Hepatic stellate cell (primary cell): ENCODE data around the gene ZSCAN10.

ENCODE experiments used
- DNase-seq: peaks from one replicate; pipeline ENCODE4 v3.0.0; 2011; ENCODE audit warnings: low spot score

ZSCAN10 gene

DNA sequence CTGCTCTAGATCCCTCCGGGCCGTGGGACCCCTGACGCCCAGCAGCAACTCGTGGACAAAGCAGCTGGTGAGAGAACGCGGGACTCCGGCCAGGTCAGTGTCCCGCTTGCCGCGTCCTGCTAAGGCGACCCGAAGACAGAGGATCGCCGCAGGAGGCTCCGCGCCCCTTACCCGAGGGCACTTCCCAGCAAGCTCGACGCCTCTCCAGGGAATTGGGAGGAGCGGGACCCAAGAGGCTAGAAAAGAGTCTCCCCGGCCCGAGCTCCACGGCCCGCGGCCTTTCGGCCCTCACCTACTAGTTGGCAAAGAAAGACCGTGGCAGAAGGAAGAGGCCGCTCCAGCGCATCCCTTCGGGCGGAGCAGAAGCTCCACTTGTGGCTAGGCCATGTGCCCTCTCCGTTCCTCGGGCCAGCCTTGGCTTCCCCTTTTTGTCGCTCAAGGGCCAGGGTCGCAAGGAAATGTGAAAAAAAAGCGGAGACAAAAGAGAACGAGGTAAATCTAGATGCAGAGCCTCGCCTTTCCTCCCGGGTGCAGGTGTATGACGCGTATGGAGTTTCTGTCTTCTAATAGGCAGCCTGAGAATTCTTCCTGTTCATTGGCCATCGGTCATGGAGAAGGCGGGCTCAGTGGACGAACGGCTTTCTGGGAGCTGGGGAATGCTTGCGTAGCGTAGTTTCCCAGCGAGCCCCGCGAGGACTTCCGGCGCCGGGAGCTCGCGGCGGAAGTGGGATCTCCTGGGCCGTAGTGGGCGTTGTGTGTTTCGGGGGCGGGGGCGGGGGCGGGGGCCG lies 35.4 kb upstream of the ZSCAN10 start, which contains the start of gene ZNF213:
ZNF213 (plus strand) TSS at position 692 of the 788 bp plus-strand sequence. CDS start 2,252 bp downstream, outside the sequence.
- peak; percentile 98 for DNase-seq

DNA sequence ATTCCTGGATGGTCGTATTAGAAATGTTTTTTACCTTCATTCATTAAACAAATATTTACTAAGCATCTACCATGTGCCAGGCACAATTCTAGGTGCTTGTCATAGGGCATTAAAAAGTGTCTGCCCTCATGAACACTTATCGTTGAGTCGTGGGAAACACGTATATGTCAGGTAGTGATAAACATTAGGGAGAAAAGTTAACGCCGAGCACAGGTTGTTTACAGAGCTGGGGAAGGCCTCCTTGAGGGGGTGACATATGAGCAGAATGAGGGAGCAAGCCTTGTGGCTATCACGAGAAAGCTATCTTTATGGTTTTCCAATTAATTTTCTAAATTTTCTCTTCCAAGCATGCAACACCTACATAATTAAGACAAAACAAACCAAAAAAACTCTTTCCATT lies 34.8 kb upstream of the ZSCAN10 start:
- no peak for DNase-seq

DNA sequence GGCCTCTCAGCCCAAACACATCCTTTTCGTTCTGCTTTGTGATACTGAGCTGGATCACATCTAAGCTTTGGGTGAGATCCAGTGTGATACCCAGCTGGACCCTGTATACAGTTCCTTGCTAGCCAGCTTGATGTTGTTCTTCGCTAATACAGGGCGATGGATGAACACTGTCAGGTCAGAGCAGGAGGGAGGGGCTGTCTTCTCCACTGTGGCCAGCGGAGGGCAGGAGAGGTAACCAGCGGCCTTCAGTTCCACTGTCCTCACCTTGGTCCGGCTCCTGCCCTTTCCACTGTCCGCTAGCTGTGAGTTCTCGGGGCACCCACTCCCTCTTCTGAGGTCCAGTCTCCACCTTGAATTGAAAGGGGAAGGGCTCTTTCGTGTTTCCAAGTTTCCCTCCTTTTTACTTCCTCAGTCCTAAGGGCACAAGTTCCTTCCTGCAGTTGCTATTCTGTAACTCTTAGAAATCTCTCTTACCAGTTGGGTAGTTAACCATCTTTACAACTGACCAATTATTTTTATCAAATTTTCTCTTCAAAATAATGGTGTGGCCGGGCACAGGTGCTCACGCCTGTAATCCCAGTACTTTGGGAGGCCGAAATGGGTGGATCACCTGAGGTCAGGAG lies 32.8 kb upstream of the ZSCAN10 start:
- DNase-seq, result no peak

DNA sequence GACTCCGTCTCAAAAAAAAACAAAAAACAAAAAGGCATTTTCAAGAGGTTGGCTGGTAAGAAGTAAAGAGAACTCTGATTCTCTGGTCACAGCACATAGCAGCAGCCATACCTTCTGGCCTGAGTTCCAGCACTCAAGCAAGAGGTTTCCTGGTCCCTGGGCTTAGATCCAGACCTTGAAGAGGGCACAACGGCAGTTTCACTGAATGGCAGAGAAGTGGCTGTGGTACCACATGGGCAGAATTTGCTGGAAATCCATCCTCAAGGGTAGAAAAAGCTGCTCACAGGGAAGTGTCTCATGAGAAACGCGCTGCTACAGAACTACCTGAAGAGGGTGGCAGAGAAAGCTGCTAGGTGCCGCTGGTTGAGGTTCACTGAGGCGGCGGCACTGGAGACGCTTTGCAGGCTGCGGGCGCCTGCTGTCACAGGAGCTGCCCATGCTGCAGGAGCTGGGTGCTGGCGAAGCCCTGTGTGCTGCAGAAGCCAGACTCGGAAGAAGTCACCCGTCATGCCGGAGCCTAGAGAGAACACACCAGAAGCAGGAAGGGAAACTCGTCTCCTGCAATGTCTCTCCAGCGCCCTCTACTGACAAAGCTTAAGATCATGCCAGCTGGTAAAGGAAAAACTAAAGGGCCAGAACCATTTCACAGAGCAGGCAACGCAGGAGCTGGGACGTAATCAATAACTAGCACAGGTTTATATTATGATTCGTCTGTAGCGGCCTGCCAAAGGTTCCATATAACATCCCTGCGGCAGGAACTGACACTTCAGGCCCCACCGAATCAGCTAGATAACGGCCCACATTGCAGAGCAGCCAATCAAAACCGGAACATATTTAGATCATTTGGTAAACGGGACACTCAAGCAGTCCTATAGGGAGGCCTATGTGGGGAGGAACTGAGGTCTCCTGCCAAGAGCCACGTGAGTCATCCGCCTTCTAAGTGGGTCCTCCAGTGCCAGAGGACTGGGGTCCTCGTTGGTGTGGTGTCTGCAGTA lies 30.3 kb upstream of the ZSCAN10 start:
- peak; percentile 61 for DNase-seq

DNA sequence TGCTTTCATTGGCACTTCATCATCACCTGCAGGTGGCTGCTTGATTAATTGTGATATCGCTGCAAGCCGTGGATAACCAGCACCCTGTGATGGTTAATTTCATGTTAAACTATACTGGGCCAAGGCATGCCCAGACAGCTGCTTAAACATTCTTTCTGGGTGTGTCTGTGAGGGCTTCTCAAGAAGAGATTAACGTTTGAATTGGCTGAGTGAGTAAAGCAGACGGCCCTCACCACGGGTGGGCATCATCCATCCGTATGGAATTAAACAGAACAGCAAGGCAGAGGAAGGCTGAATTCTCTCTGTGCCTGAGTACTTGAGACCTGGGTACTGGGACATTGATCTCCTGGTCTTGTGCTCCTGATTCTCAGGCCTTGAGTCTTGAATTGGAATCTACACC lies 28.7 kb upstream of the ZSCAN10 start:
- DNase-seq, result no peak

DNA sequence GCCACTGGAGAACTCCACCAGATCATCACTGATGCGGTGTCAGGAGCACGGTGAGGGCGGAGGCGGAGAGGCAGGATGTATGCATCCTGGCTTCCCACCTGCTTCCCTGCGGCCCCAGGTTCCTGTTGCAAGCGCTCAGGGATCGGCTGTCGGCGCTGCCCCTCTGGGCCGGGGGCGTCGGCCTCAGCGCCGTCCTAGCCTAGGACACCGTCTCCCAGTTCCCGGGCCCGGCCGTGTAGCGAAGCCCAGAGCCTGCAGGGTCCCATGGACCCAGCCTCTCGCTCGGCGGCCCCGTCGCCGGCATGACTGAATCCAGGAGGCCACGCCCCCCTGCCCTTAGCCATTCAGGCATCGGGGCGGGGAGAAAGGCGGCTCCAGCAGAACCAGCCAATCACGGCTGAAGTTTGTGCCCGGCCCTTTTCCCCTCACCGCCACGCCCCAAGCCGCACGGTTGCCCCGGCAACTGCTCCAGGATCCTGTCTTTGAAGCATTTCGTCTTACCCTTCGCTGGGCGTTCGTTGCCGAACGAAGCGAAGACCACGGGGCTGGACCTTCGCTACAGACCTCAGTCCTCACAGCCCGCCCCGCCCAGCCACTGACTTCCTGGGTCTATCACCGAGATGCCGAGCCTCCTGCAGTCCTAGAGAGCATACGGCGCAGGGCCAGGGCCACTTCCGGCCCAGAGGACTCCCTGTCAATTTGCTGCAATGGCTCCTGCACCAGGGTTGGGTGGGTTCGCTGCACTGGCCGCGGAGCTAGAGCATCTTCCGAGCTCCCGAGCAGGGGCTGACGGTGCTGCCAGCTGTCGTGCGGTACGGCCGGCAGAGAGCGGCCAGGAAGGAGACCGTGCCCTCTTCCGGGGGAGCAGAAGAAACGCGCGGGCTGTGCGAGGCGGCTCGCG lies 25.1 kb upstream of the ZSCAN10 start:
- peak; percentile 95 for DNase-seq

DNA sequence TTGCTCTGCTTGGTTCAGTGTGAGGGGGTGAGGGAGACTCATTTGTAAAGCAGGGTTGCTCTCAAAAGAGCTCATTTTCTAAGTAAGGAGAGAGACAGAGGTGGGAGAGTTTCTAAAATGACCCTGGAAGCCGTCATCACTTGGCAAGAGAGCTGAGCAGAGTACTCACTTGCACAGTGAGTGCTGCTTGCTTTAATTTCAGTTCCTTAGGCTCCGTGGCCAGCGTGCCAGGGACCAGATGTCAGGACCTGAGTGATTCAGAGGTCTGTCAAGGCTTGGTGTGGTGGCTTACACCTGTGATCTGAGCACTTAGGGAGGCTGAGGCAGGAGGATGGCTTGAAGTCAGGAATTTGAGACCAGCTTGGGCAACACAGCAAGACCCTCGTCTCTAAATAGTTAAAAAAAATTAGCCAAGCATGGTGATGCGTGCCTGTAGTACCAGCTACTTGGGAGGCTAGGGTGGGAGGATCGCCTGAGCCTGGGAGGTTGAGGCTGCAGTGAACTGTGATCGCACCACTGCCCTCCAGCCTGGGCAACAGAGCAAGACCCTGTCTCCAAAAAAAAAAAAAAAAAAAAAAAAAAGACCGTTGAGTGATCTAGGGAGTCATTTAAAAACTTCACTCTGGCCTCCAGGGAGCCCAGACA lies 24.0 kb upstream of the ZSCAN10 start:
- no peak for DNase-seq

DNA sequence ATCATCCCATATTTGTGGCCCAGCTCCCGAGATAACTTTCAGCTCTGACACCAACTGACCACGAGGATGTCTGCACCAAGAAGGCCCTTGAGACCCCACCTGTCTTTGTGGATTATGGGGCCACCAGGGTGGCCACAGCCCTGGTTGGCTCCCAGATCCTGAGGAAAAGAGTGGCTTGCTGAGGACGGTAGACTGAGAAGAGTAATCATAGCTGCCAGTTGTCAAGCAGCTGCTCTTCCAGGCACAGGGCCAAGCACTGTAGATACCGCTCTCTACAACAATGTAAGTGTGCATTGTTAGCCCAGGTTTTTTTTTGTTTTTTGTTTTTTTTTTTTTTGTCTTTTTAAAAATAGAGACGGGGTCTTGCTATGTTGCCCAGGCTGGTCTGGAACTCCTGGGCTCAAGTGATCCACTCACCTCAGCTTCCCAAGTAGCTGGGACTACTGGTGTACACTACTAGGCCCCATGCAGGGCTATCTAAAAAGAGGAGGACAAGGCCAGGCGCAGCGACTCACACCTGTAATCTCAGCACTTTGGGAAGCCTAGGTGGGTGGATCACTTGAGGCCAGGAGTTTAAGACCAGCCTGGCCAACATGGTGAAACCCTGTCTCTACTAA lies 22.9 kb upstream of the ZSCAN10 start:
- no peak for DNase-seq

DNA sequence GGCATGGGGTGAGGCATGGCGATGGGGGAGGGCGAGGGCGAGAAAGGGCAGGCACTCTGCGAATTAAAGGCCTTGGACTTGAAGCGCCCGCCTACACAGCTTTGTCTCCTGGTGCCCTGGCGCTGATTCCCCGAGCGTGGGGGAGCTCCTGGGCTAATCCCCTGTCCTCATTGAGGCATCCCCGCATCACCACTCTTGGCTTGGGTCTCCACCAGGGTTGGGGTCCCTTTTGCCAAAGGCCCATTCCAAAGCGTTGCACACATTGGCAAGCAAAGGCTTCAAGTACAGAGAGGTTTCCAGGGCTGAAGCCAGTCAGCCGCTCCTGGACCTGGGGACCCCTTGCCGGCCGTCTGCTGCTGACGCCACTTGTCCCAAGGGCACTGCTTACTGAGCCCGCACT lies 21.3 kb upstream of the ZSCAN10 start:
- DNase-seq, result no peak

DNA sequence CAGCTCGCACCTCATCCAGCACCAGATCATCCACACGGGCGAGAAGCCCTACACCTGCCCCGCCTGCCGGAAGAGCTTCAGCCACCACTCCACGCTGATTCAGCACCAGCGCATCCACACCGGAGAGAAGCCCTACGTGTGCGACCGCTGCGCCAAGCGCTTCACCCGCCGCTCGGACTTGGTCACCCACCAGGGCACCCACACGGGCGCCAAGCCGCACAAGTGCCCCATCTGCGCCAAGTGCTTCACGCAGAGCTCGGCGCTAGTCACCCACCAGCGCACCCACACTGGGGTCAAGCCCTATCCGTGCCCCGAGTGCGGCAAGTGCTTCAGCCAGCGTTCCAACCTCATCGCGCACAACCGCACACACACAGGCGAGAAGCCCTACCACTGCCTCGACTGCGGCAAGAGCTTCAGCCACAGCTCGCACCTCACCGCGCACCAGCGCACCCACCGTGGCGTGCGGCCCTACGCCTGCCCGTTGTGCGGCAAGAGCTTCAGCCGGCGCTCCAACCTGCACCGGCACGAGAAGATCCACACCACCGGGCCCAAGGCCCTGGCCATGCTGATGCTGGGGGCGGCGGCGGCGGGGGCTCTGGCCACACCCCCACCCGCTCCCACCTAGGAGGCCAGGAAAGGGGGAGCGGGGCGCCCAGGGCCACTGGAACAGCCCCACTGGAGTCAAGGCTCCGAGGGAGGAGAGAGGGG lies 20.8 kb upstream of the ZSCAN10 start:
- no peak for DNase-seq

DNA sequence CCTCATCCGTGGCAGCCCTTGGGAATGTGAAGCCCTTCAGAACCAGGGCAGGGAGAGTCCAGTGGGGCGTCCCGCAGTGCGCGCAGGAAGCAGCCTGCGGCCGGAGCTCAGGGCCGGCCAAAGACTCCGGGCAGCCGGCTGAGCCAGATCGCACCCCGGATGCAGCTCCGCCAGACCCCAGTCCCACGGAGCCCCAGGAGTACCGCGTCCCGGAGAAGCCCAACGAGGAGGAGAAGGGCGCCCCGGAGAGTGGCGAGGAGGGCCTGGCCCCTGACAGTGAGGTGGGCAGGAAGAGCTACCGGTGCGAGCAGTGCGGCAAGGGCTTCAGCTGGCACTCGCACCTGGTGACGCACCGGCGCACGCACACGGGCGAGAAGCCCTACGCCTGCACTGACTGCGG lies 20.2 kb upstream of the ZSCAN10 start:
- DNase-seq, result no peak

DNA sequence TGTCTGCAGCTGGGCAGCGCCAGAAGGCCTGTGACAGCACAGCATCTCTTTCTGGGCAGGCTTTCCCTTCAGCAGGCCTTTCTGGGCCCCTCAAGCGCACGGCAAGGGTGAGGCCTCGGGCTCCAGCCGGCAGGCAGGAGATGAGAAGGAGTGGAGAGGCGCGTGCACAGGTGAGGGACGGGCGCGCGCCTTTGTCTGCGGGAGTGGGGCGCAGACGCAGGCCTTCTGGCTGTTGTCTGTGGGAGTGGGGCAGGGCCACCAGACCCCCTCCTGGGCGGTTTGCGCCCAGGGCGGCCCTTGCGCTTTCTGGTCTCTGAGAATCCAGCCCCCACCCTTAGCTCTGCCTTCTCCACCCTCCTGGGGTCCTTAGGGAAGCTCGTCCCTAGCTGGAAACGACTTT lies 19.8 kb upstream of the ZSCAN10 start:
- no peak for DNase-seq

DNA sequence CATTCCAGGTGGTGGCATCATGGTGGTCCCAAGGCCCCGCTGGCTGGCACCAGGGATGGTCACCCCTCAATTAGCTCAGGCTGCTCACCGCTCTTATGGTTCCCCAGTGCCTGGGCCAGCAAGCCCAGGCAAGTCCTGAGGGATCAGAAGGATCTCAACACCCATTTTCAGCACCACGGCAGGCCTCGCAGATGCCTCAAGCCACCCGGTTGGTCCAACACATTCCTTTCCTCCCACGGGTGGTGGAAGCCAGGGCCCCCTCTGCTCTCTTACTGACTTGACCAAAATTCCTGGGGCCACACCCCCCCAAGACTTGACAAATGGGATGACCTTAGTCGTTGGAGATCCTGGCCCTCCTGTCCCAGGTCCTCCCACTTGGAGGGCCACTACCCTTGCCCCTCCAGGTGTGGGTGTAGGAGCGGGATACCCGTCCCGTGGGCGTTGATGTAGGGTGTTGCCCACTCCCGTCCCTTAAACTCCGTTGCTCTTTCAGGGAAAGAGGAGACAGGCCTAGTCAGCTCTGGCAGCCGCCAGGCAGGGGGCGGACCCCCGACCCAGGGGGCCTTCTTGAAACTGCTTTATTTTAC lies 19.2 kb upstream of the ZSCAN10 start:
- DNase-seq, result no peak

DNA sequence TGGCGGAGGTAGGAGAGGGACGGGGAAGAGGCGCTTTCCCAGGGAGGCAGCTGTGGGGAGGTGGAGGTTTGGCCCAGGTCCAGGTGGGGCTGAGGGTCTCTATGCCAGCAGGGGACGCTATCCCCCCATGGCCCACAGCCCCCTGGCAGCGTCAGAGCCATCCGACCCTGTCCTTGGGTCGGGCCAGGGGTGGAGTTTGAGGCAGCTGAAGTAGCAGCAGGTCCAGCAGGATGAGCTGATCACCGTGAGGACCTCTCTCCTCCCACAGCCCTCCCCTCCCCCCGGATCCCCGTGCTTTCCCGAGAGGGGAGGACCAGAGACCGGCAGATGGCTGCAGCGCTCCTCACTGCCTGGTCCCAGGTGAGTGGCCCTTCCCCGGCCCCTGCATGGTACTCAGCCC lies 16.5 kb upstream of the ZSCAN10 start:
- DNase-seq, result no peak

DNA sequence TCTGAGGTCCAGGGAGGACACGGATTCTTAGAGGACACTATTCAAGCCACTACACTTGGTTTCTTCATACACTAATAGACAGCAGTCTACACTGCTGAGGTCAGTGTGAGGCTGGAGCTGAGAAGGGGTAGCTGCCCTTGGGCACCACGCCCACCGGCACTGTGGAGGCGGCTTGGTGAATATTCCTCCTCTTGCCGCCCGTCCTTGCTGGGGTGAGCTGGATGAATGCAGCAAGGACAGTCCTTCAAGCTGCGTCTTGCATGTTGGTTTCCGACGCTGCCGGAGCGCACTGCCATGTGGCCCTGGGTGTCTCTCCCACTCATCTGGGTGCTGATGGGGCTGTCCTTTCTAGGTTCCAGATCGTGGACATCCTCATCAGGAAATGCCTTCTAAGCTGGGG lies 15.9 kb upstream of the ZSCAN10 start:
- DNase-seq, result no peak

DNA sequence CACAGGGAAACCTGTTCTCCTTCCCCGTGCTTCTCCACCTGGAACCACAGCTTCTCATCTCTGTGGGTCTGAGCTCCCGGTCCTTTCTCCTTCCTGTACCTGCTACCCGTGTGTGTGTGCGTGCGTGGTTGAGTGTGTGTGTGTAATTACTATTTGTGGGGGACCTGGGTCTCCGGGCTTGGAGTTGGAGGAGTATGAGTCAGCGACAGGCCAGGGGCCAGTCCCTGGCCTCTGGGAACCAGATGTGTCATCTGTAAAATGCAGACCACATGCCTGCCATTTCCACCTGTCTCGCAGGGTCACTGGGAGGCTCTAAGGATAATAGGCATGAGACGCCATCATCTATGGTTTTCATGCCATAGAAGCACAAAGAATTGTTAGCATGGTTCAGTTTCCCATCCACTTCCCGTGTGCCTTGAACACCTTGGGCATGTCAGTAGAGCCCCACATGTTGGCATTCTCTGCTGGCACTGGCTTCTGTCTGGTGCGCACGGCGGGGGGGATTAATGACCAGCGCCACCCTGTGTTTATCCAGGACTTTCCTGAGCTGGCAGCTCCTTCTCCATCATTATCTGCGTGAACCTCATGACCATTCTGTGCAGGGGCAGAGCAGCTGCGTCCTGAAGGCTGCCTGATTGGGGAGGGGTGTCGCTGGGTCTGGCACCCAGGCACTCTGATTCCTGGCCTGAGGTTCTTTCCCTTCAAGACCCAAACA lies 14.8 kb upstream of the ZSCAN10 start:
- DNase-seq, result peak; percentile 48

DNA sequence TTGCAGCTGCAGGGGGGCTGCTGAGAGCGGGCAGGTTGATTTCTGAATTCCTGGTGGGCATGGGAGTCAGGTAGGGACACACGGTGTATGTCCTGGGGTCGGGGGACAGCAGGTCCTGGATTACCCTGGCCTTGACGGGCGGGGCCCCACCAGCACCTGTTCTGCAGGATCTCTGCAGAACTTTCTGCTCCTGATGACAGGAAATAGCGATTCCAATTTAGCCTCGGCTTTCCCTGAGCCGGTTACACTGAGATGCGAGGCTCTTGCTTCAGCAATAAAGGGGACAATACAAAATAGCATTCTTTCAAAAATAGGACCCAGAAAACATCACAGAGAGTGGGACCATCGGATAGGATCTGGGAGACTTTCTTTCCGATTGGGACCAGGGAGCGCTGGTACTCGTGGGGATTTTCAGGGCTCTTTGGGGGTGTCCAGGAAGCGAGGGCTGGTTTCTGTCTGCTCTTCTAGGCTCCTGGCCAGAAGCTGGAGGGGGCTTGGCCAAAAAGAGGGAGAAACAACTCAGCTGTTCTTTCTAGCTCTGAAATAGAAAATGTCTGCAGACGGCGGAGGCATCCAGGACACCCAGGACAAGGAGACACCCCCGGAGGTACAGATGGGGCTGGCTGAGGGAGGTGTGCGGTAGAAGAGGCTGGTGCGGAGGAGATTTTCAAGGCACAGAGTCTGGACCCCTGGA lies 13.9 kb upstream of the ZSCAN10 start:
- DNase-seq, result peak; percentile 52
